HUDEP-2 (cell line): Measurements from ENCODE around the gene KRTAP10-8.
"Not testable (repeated sequence)": the region's sequence is repeated elsewhere in the genome, so short reads cannot be mapped to it uniquely, and the experiment has no call there.

Source experiments
- DNase-seq, 76 experiments: peaks; one replicate each; lab custom pipeline; 2025; ENCODE audit not compliant: unreplicated experiment in 76 of 76; lab: John Stamatoyannopoulos, UW

KRTAP10-8 gene

DNA sequence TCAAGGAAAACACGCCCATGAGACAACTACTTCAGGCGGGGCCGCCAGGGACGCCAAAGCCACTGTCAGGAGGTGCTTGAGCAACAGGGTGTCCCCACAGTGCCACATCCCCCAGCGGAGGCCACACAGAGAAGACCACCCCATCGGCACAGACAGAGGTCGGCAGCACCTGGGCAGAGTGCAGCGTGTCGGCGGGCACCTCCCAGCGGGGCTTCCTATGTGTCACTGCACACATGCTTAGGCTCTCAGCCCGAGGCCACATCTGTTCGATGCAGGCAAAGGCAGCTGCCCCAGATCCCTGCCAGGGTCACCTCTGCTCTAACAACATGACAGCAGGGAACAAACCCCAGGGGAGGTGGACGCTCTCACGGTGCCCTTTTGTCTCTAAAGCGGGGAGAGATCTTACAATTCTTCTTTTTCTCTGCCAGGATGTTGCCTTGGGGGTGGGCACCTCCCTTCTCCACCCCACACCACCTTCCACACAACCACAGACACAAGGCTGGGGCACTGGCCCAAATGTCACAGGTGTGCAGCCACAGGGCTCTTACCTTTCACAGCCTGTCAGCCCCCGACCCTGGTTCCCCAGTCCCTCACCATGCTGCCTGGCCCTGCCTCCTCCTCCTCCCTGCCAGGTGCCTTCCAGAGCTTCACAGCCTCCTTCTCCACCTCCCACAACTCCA lies 4.2 kb downstream of the KRTAP10-8 start:
- no peak for DNase-seq

DNA sequence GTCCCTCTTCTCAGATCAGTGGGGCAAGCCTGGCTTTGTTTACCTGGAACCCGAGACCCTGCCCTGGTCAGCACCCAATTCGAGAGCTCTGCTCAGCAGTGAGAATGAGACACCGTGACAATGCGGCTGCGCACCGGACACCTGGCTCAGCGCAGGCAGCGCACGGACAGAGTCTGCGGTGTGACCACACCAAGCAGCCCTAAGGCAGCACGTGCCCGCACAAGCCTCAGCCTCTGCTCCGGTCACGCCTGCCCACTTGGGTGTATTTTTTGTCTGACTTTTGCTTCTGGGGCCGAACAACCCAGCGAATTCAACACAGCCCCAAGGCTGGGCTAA lies 4.7 kb downstream of the KRTAP10-8 start:
- no peak for DNase-seq

DNA sequence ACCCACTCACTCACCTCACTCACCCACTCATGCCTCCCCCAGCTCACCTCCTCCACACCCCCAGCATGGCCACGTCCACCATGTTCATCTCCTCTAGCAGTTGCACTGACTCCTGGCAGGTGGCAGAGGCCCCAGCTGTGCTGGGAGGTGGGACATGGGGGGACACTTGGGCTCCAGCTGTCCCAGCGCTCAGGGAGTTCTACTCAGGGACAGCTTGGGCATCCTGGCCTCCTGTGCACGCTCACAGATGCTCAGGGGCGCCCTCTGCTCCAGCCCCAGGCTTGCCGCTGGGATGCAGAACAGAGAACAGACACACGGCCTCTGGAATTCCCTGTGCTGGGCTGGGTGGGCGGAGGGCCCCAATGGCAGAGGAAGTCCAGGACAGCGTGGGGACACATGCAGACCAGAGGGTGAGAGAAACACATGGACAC lies 5.2 kb downstream of the KRTAP10-8 start:
- DNase-seq, result no peak

DNA sequence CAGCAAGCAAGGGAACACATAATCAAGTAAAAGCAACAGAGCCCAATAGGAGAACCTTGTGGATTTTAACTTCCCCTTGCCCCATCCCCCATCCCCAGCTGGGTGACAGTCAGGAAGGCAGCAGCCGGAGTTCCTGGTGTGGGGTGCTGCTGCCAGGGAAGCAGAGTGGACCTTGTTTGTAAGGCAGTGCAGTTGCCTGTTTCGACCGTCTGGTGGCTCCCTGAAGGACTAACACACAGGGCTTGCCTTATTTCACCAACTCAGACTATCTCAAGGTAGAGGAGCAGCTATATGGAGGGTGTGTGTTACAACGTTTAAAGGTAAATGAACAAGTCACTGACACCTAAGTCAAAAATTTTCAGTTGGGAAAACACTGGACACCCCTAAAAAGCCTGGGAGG lies 6.6 kb downstream of the KRTAP10-8 start:
- DNase-seq, result peak in 3 of 76 experiments; percentile 13 to 21 (median 13)

DNA sequence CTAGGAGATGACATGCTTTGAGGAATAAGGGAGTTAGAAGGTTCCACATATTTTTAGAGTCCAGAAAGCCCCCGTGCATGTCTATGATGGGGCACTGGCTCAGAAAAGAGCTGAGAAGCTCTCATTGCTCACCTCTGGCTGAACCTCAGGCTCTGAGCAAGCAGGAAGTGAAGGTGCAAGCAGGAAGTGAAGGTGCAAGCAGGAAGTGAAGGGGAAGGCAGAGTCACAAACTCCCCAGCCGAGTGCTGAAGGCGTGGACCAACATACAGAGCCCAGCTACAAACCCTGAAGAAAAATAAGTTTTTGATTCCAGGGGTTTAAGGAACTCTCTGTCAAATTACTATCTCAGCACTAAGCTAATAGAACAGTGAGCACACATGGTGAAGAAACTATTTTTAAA lies 7.0 kb downstream of the KRTAP10-8 start:
- no peak for DNase-seq

DNA sequence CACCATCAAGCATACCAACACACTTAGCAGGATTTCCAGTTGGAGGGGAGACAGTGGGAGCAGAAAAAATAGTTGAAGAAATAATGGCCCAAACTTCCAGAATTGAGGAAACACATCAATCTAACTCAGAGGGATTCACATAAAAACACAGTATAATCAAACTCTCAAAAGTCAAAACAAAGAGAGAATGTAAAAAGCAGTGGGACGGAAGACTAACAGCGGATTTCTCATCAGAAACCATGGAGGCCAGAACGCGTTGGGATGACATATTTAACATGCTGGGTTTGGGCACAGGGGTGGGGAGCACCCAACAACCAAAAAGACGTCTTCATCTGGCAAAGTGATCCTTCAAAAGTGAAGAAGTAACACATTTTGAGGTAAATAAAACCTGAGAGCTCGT lies 8.0 kb downstream of the KRTAP10-8 start:
- no peak for DNase-seq

DNA sequence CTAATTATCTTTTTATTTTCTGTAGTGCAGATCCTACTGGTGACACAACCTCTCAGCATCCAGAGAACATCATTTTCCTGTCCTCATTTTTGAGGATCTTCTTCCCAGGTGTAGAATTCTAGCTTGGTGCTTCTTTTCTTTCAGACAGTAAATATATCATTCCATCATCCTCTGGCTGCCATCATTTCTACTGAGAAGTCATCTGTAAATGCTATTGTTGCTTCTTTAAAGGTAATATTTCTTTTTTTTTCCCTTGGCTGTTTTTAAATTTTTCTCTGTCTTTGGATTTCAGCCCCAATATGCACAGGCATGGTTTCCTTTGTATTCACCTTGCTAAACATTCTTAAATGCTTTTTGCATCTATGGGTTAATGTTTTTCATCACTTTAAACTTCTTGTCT lies 11.7 kb downstream of the KRTAP10-8 start:
- no peak for DNase-seq

DNA sequence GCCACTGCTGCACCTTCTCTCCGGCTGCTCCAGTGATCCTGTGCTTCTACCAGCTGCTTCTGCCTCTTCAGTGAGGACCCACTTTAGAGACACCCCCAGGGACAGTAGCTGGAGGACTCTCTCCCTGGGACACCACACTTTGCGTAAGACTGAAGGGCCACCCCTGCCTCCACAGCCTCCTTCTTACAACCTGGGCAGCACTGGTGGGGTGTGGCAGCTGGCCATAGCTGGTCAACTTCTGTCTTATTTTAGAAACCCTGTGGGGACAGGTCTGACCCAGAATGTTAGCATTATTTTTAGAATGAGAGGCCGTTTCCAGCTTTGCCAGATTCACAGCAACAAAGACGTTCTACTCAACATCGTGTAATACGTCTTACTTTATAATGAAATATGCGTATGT lies 13.9 kb downstream of the KRTAP10-8 start:
- no peak for DNase-seq

DNA sequence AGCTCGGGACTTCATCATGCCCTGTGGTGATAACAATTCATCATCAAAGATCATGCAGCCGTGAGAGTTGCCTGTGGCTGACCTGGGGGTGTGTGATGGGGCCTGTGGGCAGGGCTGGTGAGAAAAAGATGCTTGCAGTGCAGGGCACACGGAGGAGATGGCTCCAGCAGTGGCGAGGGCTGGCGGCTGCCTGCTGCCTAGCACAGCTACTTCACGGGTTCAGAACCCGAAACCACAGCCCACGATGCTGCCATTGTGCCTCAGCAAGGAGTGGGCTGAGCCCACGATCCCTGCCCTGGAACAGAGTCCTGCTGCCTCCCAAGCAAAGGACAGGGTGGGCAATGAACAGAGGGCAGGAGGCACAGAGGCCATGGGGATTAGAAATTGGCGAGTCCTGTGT lies 14.4 kb downstream of the KRTAP10-8 start:
- no peak for DNase-seq

DNA sequence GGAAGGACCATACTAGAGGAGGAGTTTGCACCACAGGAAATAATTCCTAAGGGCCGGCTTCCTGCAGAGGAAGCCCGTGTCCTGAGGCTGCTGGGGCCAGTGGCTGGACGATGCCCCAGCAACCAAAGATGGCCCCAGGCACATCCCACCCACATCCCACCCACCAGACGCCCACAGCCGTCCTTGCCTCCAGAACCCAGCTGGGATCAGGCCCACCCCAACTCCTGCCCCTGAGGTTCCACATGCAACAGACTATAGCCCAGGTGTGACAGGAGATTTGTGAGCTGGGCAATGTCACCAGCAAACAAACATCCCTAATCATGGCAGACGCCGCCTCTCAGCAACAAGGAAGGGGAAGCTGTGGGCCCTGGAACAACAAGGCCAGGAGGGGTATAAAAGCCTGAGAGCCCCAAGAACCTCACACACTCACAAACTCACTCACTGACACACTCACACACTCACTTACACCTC lies 14.8 kb downstream of the KRTAP10-8 start, which contains the start of gene KRTAP10-9:
KRTAP10-9 (plus strand) TSS at position 421 of the 471 bp plus-strand sequence. CDS start 79 bp downstream, outside the sequence.
- no peak for DNase-seq

DNA sequence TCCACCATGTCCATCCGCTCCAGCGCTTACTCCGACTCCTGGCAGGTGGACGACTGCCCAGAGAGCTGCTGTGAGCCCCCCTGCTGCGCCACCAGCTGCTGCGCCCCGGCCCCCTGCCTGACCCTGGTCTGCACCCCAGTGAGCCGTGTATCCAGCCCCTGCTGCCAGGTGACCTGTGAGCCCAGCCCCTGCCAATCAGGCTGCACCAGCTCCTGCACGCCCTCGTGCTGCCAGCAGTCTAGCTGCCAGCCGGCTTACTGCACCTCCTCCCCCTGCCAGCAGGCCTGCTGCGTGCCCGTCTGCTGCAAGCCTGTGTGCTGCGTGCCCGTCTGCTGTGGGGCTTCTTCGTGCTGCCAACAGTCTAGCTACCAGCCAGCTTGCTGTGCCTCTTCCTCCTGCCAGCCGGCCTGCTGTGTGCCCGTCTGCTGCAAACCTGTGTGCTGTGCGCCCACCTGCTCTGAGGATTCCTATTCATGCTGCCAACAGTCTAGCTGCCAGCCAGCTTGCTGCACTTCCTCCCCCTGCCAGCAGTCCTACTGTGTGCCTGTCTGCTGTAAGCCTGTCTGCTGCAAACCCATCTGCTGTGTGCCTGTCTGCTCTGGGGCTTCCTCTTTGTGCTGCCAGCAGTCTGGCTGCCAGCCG lies 15.4 kb downstream of the KRTAP10-8 start:
- not testable (repeated sequence) for DNase-seq

DNA sequence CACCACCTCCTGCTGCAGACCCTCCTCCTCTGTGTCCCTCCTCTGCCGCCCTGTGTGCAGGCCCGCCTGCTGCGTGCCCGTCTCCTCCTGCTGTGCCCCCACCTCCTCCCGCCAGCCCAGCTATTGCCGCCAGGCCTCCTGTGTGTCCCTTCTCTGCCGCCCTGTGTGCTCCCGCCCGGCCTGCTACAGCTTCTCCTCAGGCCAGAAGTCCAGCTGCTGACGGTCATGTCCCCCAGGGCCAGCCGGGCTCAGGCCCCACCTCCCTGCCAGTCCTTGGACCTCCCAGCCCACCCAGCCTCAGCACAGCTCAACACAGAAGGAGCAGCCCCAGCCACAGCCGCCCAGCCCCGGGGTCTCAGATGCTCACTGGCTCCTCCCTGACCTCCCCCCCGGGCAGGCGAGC lies 16.0 kb downstream of the KRTAP10-8 start:
- not testable (repeated sequence) for DNase-seq

DNA sequence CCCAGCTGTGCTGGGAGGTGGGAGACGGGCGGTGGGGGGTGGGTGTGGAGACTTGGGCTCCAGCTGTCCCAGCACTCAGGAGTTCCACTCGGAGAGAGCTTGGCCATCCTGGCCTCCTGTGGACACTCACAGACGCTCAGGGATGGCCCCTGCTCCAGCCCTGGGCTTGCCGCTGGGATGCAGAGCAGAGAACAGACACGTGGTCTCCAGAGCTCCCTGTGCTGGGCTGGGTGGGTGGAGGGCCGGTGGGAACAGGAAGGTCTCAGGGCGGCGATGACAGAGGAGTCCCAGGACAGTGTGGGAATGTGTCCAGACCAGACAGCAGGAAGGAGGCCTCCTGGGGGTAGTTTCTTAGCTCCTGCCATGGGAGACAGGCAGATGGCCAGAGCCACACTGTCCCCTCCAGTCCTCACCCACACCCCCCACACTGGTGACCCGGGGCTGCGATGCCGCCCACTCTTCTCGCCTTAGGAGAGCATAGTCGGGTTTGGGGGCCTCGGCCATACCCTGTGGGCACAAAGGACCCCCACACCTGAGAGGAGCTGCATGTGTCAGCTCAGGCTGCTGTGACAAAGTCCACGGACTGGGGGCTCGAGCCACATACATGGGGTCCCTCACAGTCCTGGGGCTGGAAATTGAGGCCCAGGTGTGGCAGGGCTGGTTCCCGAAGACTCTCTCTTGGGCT lies 17.0 kb downstream of the KRTAP10-8 start:
- no peak for DNase-seq

DNA sequence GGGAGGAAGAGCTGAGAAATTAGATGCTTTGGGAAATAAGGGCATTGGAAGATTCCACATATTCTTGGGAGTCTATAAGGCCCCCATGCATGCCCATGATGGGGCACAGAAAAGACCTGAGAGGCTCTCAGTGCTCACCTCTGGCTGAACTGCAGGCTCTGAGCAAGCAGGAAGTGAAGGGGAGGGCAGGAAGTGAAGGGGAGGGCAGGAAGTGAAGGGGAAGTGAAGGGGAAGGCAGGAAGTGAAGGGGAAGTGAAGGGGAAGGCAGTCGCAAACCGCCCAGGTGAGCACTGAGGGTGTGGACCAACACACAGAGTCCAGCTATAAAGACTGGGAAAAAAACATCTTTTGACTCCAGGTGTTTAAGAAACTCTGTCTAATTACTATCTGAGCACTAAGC lies 18.6 kb downstream of the KRTAP10-8 start:
- DNase-seq, result no peak

DNA sequence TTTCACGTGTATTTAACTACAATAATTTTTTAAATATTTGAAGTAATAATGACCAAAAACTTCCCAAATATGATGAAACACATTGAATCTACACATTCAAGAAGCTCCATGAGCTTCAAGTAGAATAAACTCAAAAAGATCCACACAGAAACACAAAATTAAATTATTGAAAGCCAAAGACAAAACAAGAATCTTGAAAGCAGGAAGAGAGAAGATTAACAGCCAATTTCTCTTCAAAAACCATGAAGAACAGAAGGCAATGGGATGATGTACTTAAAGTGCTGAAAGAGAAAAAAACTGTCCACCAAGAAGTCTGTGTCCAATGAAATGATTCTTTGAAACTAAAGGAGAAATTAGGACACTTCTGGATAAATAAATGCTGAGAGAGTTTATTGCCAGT lies 20.2 kb downstream of the KRTAP10-8 start:
- DNase-seq, result no peak

DNA sequence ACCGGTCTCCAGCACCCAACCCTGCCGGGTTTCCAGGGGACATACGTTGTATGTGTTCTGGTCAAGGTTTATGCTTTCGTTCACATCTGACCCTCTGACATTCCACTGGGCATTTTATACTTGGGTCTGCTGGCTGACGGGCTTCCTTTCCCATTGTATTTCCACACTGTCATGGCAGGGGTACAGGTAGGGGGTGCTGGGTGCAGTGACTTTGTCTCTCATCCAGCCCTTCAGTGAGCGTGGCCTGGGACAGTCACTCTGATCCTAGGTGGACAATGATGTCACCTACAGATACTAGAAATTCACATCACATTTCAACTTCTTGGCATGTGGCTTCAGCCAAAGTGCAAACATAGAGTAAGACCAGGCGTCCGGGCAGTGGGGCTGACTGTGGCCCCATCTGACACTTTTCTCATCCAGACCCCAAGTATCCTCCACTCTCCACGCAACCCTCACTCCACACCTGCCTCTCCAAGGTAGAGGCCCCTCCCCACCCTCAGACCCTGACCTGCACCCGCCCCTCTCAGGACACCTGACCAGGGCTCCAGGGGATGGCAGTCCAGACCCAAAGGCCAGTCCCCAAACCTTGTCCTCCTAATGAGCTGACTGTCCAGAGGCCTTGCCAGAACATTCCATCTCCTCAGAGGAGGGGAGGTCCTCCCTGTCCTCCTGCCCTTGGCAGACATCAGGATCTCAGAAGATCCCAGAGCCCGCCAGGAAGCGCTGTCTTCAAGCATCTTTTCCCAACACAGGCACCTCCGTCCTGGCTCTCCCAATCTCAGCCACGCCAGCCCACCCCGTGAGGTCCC lies 24.5 kb downstream of the KRTAP10-8 start:
- DNase-seq, result no peak

DNA sequence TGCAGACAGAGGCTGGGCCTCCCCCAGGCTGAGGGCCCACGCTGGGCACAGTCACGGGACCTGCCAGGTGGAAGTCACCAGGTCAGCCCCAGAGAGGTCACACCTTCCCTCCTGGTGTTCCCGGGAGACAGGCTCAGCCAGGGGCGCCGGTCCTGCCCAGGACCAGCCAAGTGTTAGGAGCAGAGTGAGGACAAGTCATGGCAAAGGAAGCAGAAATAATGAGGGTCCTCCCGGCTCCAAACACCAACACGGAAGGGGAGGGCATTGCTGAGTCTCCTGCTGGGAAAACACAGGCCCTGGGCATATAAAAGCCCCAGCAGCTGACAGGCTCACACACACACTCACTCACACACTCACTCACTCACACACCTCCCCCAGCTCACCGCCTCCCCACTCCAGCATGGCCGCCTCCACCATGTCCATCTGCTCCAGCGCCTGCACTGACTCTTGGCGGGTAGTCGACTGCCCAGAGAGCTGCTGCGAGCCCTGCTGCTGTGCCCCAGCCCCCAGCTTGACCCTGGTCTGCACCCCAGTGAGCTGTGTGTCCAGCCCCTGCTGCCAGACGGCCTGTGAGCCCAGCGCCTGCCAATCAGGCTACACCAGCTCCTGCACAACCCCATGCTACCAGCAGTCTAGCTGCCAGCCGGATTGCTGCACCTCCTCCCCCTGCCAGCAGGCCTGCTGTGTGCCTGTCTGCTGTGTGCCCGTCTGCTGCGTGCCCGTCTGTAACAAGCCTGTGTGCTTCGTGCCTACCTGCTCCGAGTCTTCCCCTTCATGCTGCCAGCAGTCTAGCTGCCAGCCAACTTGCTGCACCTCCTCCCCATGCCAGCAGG lies 25.4 kb downstream of the KRTAP10-8 start, which contains the start of gene KRTAP10-10:
KRTAP10-10 (plus strand) TSS at position 339 of the 833 bp plus-strand sequence; CDS start at position 401, 62 bp downstream.
- no peak for DNase-seq

DNA sequence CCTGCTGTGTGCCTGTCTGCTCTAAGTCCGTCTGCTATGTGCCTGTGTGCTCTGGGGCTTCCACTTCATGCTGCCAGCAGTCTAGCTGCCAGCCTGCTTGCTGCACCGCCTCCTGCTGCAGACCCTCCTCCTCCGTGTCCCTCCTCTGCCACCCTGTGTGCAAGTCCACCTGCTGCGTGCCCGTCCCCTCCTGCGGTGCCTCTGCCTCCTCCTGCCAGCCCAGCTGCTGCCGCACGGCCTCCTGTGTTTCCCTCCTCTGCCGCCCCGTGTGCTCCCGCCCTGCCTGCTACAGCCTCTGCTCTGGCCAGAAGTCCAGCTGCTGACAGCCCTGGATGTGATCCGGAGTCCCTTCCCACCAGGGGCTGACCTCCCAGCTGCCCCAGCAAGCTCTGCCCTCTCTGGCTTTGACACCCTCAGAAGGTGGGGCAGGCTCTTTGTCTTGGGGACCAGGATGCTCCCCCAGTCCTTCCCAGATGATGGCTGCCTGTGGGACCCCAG lies 26.0 kb downstream of the KRTAP10-8 start:
- not testable (repeated sequence) for DNase-seq

DNA sequence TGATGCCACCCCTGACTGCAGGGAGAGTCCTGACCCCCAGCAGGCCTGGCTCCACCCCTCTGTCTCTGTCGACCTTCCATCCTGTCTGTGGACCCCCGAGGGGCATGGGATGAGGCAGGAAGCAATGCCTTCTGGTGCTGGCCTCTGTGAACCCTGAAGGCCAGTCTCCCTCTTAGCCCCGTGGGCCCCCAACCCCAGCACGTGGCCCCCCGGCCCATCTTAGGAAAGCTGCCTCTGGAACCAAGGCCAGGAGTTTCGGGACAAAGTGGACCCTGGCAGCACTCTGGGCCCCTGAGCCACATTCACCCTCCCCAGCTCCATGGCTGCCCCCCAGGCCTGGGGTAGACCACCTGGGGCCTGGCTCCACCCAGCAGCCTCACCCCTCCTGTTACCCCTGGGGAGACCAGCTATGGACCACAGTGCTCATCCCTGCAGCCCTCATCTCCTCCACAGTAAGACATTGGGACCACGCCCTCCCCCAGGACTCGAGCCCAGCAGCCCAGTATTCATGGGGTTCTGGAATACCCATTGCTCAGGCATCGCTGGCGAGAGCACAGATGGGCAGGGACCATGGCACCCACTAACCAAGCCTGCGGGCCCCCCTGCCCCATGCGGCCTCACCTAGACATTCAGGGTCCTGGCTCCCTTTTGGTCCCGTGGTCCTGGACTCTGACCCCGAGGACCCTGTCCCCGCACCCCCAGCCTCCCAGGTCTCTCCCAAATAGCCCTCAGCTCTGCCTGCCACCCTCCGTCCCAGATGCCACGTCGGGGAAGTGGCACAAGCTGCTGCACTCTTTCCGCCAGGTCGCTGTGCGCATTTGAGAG lies 26.8 kb downstream of the KRTAP10-8 start:
- not testable (repeated sequence) for DNase-seq
